ENCODE data around the gene MRPL24. TPM values are rescaled to one million over a fixed set of nuclear protein-coding genes. Genes with fewer than 3 reads are reported as not detected.

MRPL24 gene
- total RNA-seq, 4 donors from 2014 or later, result 54.9 to 121 (median 102) TPM

DNA sequence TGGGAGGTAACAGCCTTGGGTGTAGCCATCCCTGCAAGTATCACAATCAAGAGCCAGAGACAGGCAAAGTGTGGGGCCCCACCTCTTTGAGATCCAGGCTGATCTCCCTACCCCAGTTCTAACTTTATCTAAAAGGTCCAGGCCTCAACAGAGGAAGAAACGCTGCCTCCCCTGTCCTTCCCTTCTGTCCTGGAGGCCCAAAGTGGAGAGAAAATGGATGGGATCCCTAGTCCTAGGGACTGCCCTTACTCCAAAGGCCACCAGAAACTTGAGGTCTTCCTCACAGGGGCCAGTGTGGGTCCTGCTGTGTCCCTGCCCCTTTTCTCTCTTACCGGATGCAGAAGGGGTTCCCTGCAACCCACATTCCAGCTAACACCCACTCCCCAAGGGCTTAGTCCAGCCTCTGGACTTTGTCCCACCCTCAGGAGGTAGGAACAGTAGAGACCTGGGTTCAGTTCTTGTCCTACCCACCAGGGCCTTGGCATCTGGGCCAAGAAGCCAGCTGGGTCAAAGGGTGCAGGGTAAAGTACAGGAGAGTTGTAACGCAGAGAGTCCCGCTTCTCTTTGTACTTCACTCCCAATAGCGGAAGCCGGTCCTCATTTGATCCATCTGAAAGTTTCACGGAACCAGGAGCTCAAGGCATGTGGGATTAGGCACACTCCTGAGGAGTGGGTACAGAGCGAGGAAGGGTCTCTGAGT, 8.7 kb upstream of the MRPL24 start:
- H3K4me3 ChIP-seq, result peak overlapping the region; percentile 86 to 100 (median 96)
- DNase-seq, result no peak
- peaks cover 0 to 5% of the 10 kb centered on the region in 2 donors for H3K36me3 ChIP-seq
- intact Hi-C loops (cut with DNase I; ENCODE audit: low total_unique reads) (loop anchor here (5.0 to 10.0 kb wide), 3 partner anchors 242 to 625 kb away; partner anchors contain the start of genes CCT3 and TSACC), in situ Hi-C loops (cut with MboI; ENCODE audit: low sequenced_read_pairs in 4 of 4) (loop anchor here in 1 of 4 donors (25.0 kb wide), 1 partner anchor 687 kb away; the partner anchor contains the start of genes LAMTOR2, RAB25 and UBQLN4)
- TF ChIP-seq, protein P1, sequence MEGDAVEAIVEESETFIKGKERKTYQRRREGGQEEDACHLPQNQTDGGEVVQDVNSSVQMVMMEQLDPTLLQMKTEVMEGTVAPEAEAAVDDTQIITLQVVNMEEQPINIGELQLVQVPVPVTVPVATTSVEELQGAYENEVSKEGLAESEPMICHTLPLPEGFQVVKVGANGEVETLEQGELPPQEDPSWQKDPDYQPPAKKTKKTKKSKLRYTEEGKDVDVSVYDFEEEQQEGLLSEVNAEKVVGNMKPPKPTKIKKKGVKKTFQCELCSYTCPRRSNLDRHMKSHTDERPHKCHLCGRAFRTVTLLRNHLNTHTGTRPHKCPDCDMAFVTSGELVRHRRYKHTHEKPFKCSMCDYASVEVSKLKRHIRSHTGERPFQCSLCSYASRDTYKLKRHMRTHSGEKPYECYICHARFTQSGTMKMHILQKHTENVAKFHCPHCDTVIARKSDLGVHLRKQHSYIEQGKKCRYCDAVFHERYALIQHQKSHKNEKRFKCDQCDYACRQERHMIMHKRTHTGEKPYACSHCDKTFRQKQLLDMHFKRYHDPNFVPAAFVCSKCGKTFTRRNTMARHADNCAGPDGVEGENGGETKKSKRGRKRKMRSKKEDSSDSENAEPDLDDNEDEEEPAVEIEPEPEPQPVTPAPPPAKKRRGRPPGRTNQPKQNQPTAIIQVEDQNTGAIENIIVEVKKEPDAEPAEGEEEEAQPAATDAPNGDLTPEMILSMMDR (IDR thresholded peaks at IDR 0.05 in 4 of 5, conservative IDR thresholded peaks at IDR 0.05 in 1 of 5), result peak in 2 of 5 experiments; percentile 10 to 19
- TF ChIP-seq POLR2A (IDR thresholded peaks at IDR 0.05), result no peak
- no peaks in the 10 kb centered on the region for H3K27me3 ChIP-seq
- H3K4me1 ChIP-seq, result peaks cover 57 to 68% of the 10 kb centered on the region in 2 donors
- no peaks in the 10 kb centered on the region for H3K9me3 ChIP-seq
- no peak for ATAC-seq
- peak overlapping the region; percentile 94 to 100 (median 100) for H3K27ac ChIP-seq

DNA sequence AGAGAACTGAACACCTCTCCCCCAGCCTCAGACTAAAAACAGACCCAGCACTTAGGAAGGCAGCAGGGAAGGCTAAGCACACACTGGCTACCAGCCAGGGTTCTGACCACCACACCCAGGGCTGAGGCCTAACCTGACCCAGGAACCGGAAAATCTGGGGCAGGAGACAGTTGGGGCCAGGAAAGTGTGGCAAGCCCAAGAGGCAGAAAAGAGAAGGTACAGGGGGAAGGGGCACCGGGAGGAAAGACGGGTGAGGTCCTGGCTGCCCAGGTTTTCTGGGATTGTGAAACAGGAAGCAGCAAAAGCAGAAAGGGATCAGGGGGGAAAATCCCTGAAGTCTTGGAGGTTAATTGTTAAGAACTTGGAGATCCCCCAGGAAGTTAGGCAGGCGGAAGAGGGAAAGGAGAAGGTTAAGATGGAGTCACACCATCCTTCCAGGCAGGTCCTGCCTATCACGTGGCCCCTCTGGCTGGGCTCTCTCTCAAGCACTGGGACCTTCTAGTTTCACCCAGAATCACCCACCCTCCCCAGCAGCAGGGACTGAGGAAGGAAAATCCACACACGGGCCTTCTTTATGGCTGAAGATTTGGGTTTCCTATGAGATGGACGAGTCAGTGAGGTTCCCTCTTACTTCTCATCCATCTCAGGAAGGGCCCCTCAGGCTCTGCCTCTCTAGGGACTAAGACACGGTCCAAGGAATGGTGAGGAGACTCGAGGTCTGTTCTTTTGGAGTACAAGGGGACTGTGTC, 8.0 kb upstream of the MRPL24 start:
- Histone ChIP-seq H3K27me3 (no peaks in the 10 kb centered on the region), H3K36me3 (peaks cover 0 to 13% of the 10 kb centered on the region in 2 donors), H3K4me1 (peaks cover 49 to 64% of the 10 kb centered on the region in 2 donors), H3K27ac (peak overlapping the region; percentile 94 to 100 (median 100)), H3K9me3 (no peaks in the 10 kb centered on the region), H3K4me3 (peak overlapping the region; percentile 86 to 100 (median 96))
- intact Hi-C loops (cut with DNase I; ENCODE audit: low total_unique reads), result loop anchor here (5.0 to 10.0 kb wide), 3 partner anchors 242 to 624 kb away; partner anchors contain the start of genes CCT3 and TSACC
- peak; percentile 53 to 80 for DNase-seq
- peak; percentile 58 to 62 for TF ChIP-seq POLR2A (IDR thresholded peaks at IDR 0.05)
- TF ChIP-seq, protein P1 (IDR thresholded peaks at IDR 0.05 in 4 of 5, conservative IDR thresholded peaks at IDR 0.05 in 1 of 5), result no peak
- peak; percentile 8 to 14 for ATAC-seq
- in situ Hi-C loops (cut with MboI; ENCODE audit: low sequenced_read_pairs in 4 of 4), result loop anchor here in 1 of 4 donors (25.0 kb wide), 1 partner anchor 687 kb away; the partner anchor contains the start of genes LAMTOR2, RAB25 and UBQLN4

DNA sequence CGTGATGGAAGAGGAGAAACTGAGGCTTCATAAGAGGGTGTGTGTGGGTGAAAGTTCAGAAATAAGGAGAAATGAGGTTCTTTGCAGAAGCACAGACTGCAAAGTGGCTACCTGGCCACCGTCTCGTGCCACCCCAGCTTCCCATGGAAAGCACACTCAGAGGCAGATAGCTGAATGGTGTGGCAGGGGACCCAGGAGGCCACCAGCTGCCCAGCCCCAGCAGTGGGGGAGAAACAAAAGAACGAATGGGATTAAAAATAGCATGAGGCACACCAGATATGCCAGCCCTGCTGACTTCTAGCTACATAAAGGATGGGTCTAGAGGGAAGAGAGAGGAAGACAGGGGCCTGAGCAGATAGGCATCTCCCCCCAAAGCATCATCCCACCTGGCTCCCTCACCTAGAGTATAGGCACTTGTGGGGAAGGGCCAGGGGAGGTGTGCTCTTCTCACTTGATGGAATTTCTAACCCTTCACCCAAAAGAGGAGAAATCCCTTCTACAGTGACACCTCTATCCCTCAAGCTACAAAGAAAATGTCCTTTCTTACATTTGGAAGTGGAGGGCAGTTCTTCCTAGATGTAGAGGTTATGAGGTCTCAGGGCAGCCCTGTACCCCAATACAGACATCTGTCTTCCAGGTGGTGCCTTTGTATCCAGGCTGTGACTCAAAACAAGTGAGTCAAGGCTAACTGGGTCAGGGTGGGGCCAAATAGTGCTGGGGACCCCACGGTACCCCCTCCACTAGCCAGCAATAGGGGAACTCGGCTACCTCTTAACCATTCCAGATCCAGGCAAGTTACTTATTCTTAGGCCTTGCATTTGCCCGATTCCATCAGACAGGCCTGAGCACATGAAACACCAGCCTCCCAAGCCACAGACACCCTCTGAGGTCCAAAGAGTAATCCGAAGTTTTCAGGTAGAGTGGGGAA, 7.1 kb upstream of the MRPL24 start:
- Histone ChIP-seq H3K27ac (peak overlapping the region; percentile 94 to 100 (median 100)), H3K4me3 (peak overlapping the region; percentile 86 to 100 (median 96)), H3K27me3 (no peaks in the 10 kb centered on the region), H3K9me3 (no peaks in the 10 kb centered on the region), H3K36me3 (peaks cover 0 to 21% of the 10 kb centered on the region in 2 donors), H3K4me1 (peaks cover 45 to 56% of the 10 kb centered on the region in 2 donors)
- intact Hi-C loops (cut with DNase I; ENCODE audit: low total_unique reads) (loop anchor here (5.0 to 10.0 kb wide), 3 partner anchors 241 to 623 kb away; partner anchors contain the start of genes CCT3 and TSACC), in situ Hi-C loops (cut with MboI; ENCODE audit: low sequenced_read_pairs in 4 of 4) (loop anchor here in 1 of 4 donors (25.0 kb wide), 1 partner anchor 686 kb away; the partner anchor contains the start of genes LAMTOR2, RAB25 and UBQLN4)
- DNase-seq (peak; percentile 54 to 71), ATAC-seq (peak; percentile 12 to 27)
- TF ChIP-seq, protein P1 (IDR thresholded peaks at IDR 0.05 in 4 of 5, conservative IDR thresholded peaks at IDR 0.05 in 1 of 5), result no peak
- TF ChIP-seq POLR2A (IDR thresholded peaks at IDR 0.05), result peak in 1 of 2 donors; percentile 71

Measured in gastrocnemius medialis (tissue), 4 donors.